Esophagus muscularis mucosa (tissue), 3 donors: ENCODE results near the gene DOCK10.

ENCODE experiments used
- CTCF ChIP-seq, 3 experiments: fragments of 200-600 bp in 2 of 3; fragments of 450-650 bp in 1 of 3; sonication (generic) in 2 of 3; IDR thresholded peaks; one replicate each; pipeline ENCODE4 v1.5.1; 2017 to 2019; ENCODE audit warnings: antibody characterized with exemption in 3 of 3, mild to moderate bottlenecking in 2 of 3, moderate library complexity in 1 of 3
- POLR2A ChIP-seq: fragments of 450-650 bp; IDR thresholded peaks from one replicate; pipeline ENCODE4 v1.6.1; 2017; ENCODE audit warnings: antibody characterized with exemption, moderate library complexity, mild to moderate bottlenecking, low read depth

GRCh38 chr2:224876522-224876921, 165.7 kb downstream of the DOCK10 start:
- no peak for TF ChIP-seq CTCF (IDR thresholded peaks at IDR 0.05)
- no peak for TF ChIP-seq POLR2A
